SK-N-SH treated with all-trans-retinoic acid at 6 μM for 48 hours (cell line): Measurements from ENCODE around the gene BMPR2.
A peak's percentile ranks its signal among the peaks of the same experiment; 100 is the strongest.

Source experiments
- ATAC-seq: fragments of 200-7000 bp; cut with Tn5 transposase; 3 replicates; pipeline ENCODE4 v1.9.1; 2020; ENCODE audit warnings: mild to moderate bottlenecking, moderate library complexity
- ARNTL ChIP-seq: fragments of 450-650 bp; formaldehyde crosslinking; IDR thresholded peaks from 2 replicates; pipeline ENCODE4 v1.5.0; 2020; ENCODE audit warnings: low read depth, mild to moderate bottlenecking, moderate library complexity, borderline replicate concordance
- BACH2 ChIP-seq: fragments of 250-450 bp; sonication (Bioruptor Pico); IDR thresholded peaks from 2 replicates; pipeline ENCODE4 v1.9.0; 2021; ENCODE audit warnings: mild to moderate bottlenecking, borderline replicate concordance
- CREB5 ChIP-seq: fragments of 250-450 bp; sonication (Bioruptor Pico); IDR thresholded peaks from 2 replicates; pipeline ENCODE4 v1.5.1; 2020; ENCODE audit warnings: low read depth, mild to moderate bottlenecking, moderate library complexity
- CSDC2 ChIP-seq: fragments of 250-450 bp; sonication (Bioruptor Pico); IDR thresholded peaks from 2 replicates; pipeline ENCODE4 v1.5.0; 2020; ENCODE audit warnings: mild to moderate bottlenecking, moderate library complexity
- CSRNP3 ChIP-seq: fragments of 250-450 bp; sonication (Bioruptor Pico); IDR thresholded peaks from 2 replicates; pipeline ENCODE4 v1.5.1; 2021; ENCODE audit warnings: mild to moderate bottlenecking, moderate library complexity
- ESRRG ChIP-seq: fragments of 250-450 bp; sonication (Bioruptor Pico); IDR thresholded peaks from 2 replicates; pipeline ENCODE4 v1.6.1; 2021; ENCODE audit warnings: mild to moderate bottlenecking
- GLIS3 ChIP-seq: fragments of 250-450 bp; sonication (Bioruptor Pico); IDR thresholded peaks from 2 replicates; pipeline ENCODE4 v1.5.0; 2020; ENCODE audit warnings: mild to moderate bottlenecking, moderate library complexity
- ISL1 ChIP-seq: fragments of 250-450 bp; sonication (Bioruptor Pico); IDR thresholded peaks from 2 replicates; pipeline ENCODE4 v2.1.2; 2022; ENCODE audit warnings: mild to moderate bottlenecking, moderate library complexity
- OSR1 ChIP-seq: fragments of 250-450 bp; sonication (Bioruptor Pico); IDR thresholded peaks from 2 replicates; pipeline ENCODE4 v1.8.0; 2022; ENCODE audit warnings: moderate library complexity, mild to moderate bottlenecking, inconsistent platforms
- PATZ1 ChIP-seq: fragments of 250-450 bp; sonication (Bioruptor Pico); IDR thresholded peaks from 2 replicates; pipeline ENCODE4 v1.8.0; 2020; ENCODE audit warnings: mild to moderate bottlenecking, moderate library complexity, borderline replicate concordance
- POU6F1 ChIP-seq: fragments of 250-450 bp; sonication (Bioruptor Pico); IDR thresholded peaks from 2 replicates; pipeline ENCODE4 v1.8.0; 2021; ENCODE audit warnings: low read depth, mild to moderate bottlenecking, moderate library complexity, borderline replicate concordance
- RARB ChIP-seq: fragments of 250-450 bp; sonication (Bioruptor Pico); IDR thresholded peaks from 2 replicates; pipeline ENCODE4 v1.8.0; 2021; ENCODE audit warnings: mild to moderate bottlenecking, moderate library complexity
- SNAI2 ChIP-seq: fragments of 250-450 bp; sonication (Bioruptor Pico); IDR thresholded peaks from 2 replicates; pipeline ENCODE4 v1.5.0; 2020; ENCODE audit warnings: mild to moderate bottlenecking, moderate library complexity
- TCF4 ChIP-seq: fragments of 250-450 bp; sonication (Bioruptor Pico); IDR thresholded peaks from 2 replicates; pipeline ENCODE4 v1.8.0; 2021; ENCODE audit warnings: mild to moderate bottlenecking, moderate library complexity, borderline replicate concordance
- TSHZ2 ChIP-seq: fragments of 250-450 bp; sonication (Bioruptor Pico); IDR thresholded peaks from 2 replicates; pipeline ENCODE4 v1.5.0; 2020; ENCODE audit warnings: mild to moderate bottlenecking, moderate library complexity
- ZC3H10 ChIP-seq: fragments of 250-450 bp; sonication (Bioruptor Pico); IDR thresholded peaks from 2 replicates; pipeline ENCODE4 v1.5.1; 2021; ENCODE audit warnings: mild to moderate bottlenecking, moderate library complexity
- ZFP3 ChIP-seq: fragments of 250-450 bp; sonication (Bioruptor Pico); IDR thresholded peaks from 2 replicates; pipeline ENCODE4 v1.5.0; 2020; ENCODE audit warnings: mild to moderate bottlenecking, moderate library complexity
- ZFP30 ChIP-seq: fragments of 450-650 bp; formaldehyde crosslinking; IDR thresholded peaks from 2 replicates; pipeline ENCODE4 v1.5.0; 2022; ENCODE audit warnings: mild to moderate bottlenecking, moderate library complexity
- ZNF565 ChIP-seq: fragments of 450-650 bp; formaldehyde crosslinking; conservative IDR thresholded peaks from 2 replicates; pipeline ENCODE4 v1.5.0; 2020; ENCODE audit warnings: low read depth, mild to moderate bottlenecking, moderate library complexity
- ZNF70 ChIP-seq: fragments of 450-650 bp; formaldehyde crosslinking; IDR thresholded peaks from 2 replicates; pipeline ENCODE4 v1.5.0; 2020; ENCODE audit warnings: mild to moderate bottlenecking, moderate library complexity
- ZNF8 ChIP-seq: fragments of 450-650 bp; formaldehyde crosslinking; IDR thresholded peaks from 2 replicates; pipeline ENCODE4 v1.5.0; 2020; ENCODE audit warnings: mild to moderate bottlenecking, moderate library complexity

The BMPR2 gene

GRCh38 chr2:202375609-202376408, at the start of gene BMPR2:
TSS of gene BMPR2 (plus strand) at chr2:202376327. CDS start at chr2:202377475, 1,148 bp downstream.
- TF ChIP-seq CREB5 (CRISPR knock-in tag), result no peak
- no peak for TF ChIP-seq OSR1 (CRISPR knock-in tag)
- no peak for TF ChIP-seq ESRRG (CRISPR knock-in tag)
- no peak for TF ChIP-seq ARNTL (CRISPR knock-in tag)
- no peak for TF ChIP-seq ZNF70 (CRISPR knock-in tag)
- TF ChIP-seq ZFP3 (CRISPR knock-in tag), result no peak
- TF ChIP-seq CSDC2 (CRISPR knock-in tag), result no peak
- peak; percentile 77 for ATAC-seq

- TF ChIP-seq ZFP30 (CRISPR knock-in tag) (no peak), ISL1 (CRISPR knock-in tag) (no peak), ZNF565 (CRISPR knock-in tag) (no peak), OSR1 (CRISPR knock-in tag) (no peak), CSRNP3 (CRISPR knock-in tag) (no peak), RARB (CRISPR knock-in tag) (no peak), ESRRG (CRISPR knock-in tag) (no peak), ZC3H10 (CRISPR knock-in tag) (no peak), ARNTL (CRISPR knock-in tag) (no peak), POU6F1 (CRISPR knock-in tag) (no peak), ZNF8 (CRISPR knock-in tag) (no peak), CSDC2 (CRISPR knock-in tag) (no peak), PATZ1 (CRISPR knock-in tag) (no peak), GLIS3 (no peak), SNAI2 (CRISPR knock-in tag) (no peak), BACH2 (CRISPR knock-in tag) (no peak), TCF4 (CRISPR knock-in tag) (no peak), TSHZ2 (CRISPR knock-in tag) (no peak)
- ATAC-seq, result no peak
Measured at GRCh38 chr2:202327858-202328257, 48.3 kb upstream of the BMPR2 start.
